Kidney (tissue), 14 donors: ENCODE results near the gene CFH. TPM values are rescaled to one million over a fixed set of nuclear protein-coding genes. Genes with fewer than 3 reads are reported as not detected.

Source experiments
- DNase-seq, 5 donors: peaks; one replicate each; pipeline ENCODE4 v3.0.0-alpha.2; 2013 to 2020
- FAIRE-seq: peaks from 2 replicates; lab custom pipeline; 2012; peaks lifted over from hg19 to GRCh38; lab: Jason Lieb, UNC
- H3K27ac ChIP-seq, 2 donors: one replicate each; pipeline ENCODE4 v1.7.0; 2013; ENCODE audit warnings: low read depth in 2 of 2, low read length in 2 of 2, inconsistent platforms in 1 of 2
- H3K27me3 ChIP-seq: one replicate; pipeline ENCODE4 v1.7.1; 2013; ENCODE audit warnings: low read length, inconsistent platforms; ENCODE audit not compliant: control insufficient read depth, insufficient read depth
- H3K36me3 ChIP-seq, 3 donors: one replicate each; pipeline versions ENCODE4 v1.7.0 to v1.7.1; 2013; ENCODE audit warnings: low read length in 3 of 3, control low read depth in 1 of 3, inconsistent platforms in 1 of 3; ENCODE audit not compliant: insufficient read depth in 3 of 3, control insufficient read depth in 2 of 3
- H3K4me1 ChIP-seq, 3 donors: one replicate each; pipeline versions ENCODE4 v1.7.0 to v1.7.1; 2013; ENCODE audit warnings: low read length in 3 of 3, inconsistent platforms in 1 of 3, low read depth in 1 of 3; ENCODE audit not compliant: control insufficient read depth in 2 of 3, insufficient read depth in 2 of 3
- H3K4me3 ChIP-seq, 3 donors: one replicate each; pipeline versions ENCODE4 v1.7.0 to v1.8.1; 2013; ENCODE audit warnings: low read length in 3 of 3, control low read depth in 1 of 3, inconsistent platforms in 1 of 3
- H3K9ac ChIP-seq, 3 donors: one replicate each; pipeline versions ENCODE4 v1.7.0 to v1.7.1; 2013; ENCODE audit warnings: low read length in 3 of 3, control low read depth in 1 of 3, inconsistent platforms in 1 of 3
- H3K9me3 ChIP-seq, 3 donors: one replicate each; pipeline versions ENCODE4 v1.7.0 to v1.7.1; 2013; ENCODE audit warnings: low read length in 3 of 3, control low read depth in 1 of 3, inconsistent platforms in 1 of 3; ENCODE audit not compliant: control insufficient read depth in 2 of 3, insufficient read depth in 1 of 3
- intact Hi-C: fragments of 100-400 bp; cut with DNase I; formaldehyde crosslinking; loops from one replicate; pipeline ENCODE4 v1.11.1; 2022
- polyA plus RNA-seq: library from polyadenylated mRNA; stranded (reverse); fragments of 350-450 nt; fragmentation: Illumina TruSeq; extraction: RNeasy Lipid Tissue Mini Kit (QIAGEN cat#74804); gene quantifications from one replicate; pipeline ENCODE4 v1.2.3, GENCODE V29; 2014; ENCODE audit warnings: low read depth, low replicate concordance; ENCODE audit not compliant: insufficient read depth
- total RNA-seq: library from RNA; stranded (reverse); fragmentation: NEBNext Ultra II Directional; extraction: Animal tissue kit (Norgen Biotek cat#: 25700); gene quantifications from one replicate; pipeline ENCODE4 v1.2.1, GENCODE V29; 2021
- TF ChIP-seq, protein P1 (sequence below): IDR thresholded peaks from 3 replicates; pipeline ENCODE4 v1.5.1; 2012; ENCODE audit warnings: mild to moderate bottlenecking, moderate library complexity, borderline replicate concordance; ENCODE audit not compliant: insufficient read depth; ENCODE audit errors: extremely low read depth
- donor health status: control.
- donor health status: control.
- donor health status: control.
- donor health status: control.
- donor health status: control.
- donor health status: DM: yes; HTN: yes; CAD: no.
- donor health status: Normal renal cell carcinoma (clear cell type).

Gene CFH
- total and polyA plus RNA-seq, 2 donors from 2014 or later, result 24.8 to 99.3 TPM

DNA sequence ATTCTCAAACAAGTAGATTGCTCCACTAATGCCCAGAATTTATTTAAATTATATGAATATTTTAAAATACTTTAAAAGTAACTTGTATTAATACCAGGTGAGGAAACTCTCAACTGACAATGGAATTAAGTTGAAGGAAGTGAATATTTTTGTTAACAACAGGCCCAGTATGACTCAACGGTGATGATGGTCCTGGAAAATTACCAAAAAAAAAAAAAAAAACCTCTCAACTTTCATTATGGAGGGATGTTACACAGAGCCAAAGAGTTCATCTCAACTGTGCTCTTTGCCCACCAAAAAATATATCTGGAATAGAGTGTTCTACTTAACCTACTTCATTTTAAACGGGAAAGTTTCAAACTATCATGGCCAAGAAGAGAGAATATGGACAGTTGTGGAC is 28.3 kb downstream of the CFH start:
- H3K9me3 ChIP-seq, result no peaks in the 10 kb centered on the region
- H3K27ac ChIP-seq, result no peak overlapping the region
- H3K9ac ChIP-seq, result no peak overlapping the region
- H3K27me3 ChIP-seq, result no peaks in the 10 kb centered on the region
- DNase-seq (no peak), FAIRE-seq (no peak)
- no peak overlapping the region for H3K4me3 ChIP-seq
- no peaks in the 10 kb centered on the region for H3K36me3 ChIP-seq
- H3K4me1 ChIP-seq, result no peaks in the 10 kb centered on the region
- TF ChIP-seq, protein P1, sequence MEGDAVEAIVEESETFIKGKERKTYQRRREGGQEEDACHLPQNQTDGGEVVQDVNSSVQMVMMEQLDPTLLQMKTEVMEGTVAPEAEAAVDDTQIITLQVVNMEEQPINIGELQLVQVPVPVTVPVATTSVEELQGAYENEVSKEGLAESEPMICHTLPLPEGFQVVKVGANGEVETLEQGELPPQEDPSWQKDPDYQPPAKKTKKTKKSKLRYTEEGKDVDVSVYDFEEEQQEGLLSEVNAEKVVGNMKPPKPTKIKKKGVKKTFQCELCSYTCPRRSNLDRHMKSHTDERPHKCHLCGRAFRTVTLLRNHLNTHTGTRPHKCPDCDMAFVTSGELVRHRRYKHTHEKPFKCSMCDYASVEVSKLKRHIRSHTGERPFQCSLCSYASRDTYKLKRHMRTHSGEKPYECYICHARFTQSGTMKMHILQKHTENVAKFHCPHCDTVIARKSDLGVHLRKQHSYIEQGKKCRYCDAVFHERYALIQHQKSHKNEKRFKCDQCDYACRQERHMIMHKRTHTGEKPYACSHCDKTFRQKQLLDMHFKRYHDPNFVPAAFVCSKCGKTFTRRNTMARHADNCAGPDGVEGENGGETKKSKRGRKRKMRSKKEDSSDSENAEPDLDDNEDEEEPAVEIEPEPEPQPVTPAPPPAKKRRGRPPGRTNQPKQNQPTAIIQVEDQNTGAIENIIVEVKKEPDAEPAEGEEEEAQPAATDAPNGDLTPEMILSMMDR, result no peak
- intact Hi-C loops, result no loop called here

DNA sequence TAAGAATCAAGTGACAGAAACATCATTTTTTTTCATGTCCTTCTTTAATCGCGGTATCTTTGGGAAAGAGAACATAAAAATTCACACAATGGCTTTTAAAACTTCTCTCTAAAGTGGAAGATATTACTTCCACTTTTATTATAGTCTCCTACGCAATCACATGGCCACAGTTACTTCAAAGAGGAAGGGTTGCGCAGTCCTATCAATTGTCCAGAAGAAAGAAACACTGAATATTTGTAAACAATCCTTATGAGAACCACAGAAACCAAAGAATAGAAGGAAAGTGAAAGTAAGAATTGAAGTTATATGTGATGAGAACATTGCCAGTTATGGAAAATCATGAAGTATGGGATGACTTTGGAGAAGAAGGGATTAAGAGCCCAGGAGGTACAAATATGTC is 32.6 kb downstream of the CFH start:
- intact Hi-C loops, result no loop called here
- H3K27me3 ChIP-seq, result no peaks in the 10 kb centered on the region

DNA sequence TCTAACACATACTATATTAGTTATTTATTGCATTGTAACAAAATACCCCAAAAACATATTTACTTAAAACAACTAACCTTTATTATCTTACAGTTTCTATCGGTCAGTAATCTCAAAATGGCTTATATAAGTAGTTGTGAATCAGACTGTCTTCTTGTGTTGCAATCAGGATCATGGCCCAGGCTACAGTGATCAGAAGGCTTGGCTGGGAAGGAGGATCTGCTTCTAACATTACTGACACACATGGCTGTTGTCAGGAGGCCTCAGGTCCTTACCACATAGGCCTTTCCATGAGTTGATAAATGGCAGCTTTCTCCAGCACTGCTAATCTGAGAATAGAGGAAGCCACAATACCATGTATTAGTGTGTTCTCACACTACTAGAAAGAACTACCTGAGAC is 33.7 kb downstream of the CFH start:
- no peak for FAIRE-seq

More for the DNA sequence above, 32.6 kb downstream of the CFH start:
- no peak overlapping the region for H3K4me3 ChIP-seq
- DNase-seq, result no peak
- FAIRE-seq, result no peak
- H3K4me1 ChIP-seq, result no peaks in the 10 kb centered on the region
- H3K27ac ChIP-seq, result no peak overlapping the region
- TF ChIP-seq, protein P1, result no peak
- H3K9ac ChIP-seq, result no peak overlapping the region
- H3K36me3 ChIP-seq, result no peaks in the 10 kb centered on the region
- no peaks in the 10 kb centered on the region for H3K9me3 ChIP-seq

More for the DNA sequence above, 33.7 kb downstream of the CFH start:
- Histone ChIP-seq H3K27me3 (no peaks in the 10 kb centered on the region), H3K9ac (no peak overlapping the region), H3K4me3 (no peak overlapping the region), H3K9me3 (no peaks in the 10 kb centered on the region), H3K27ac (no peak overlapping the region), H3K36me3 (no peaks in the 10 kb centered on the region), H3K4me1 (no peaks in the 10 kb centered on the region)
- intact Hi-C loops, result no loop called here
- DNase-seq, result no peak
- TF ChIP-seq, protein P1, result no peak
